Ovary (tissue), 3 donors: Measurements from ENCODE around the gene NACAD.

Experiments
- POLR2A ChIP-seq: fragments of 450-650 bp; IDR thresholded peaks from one replicate; pipeline ENCODE4 v1.6.1; 2017; ENCODE audit warnings: antibody characterized with exemption, mild to moderate bottlenecking, moderate library complexity
- TF ChIP-seq, protein P1 (sequence below), 3 donors: fragments of 450-650 bp in 2 of 3; fragments of 200-600 bp in 1 of 3; IDR thresholded peaks; one replicate each; pipeline versions ENCODE4 v1.5.1 to v1.8.0; 2016 to 2022; ENCODE audit warnings: antibody characterized with exemption in 3 of 3, mild to moderate bottlenecking in 1 of 3
- donor health status: DM: no; HTN: no; CAD: no.

GRCh38 chr7:45125193-45125904 lies 36.6 kb upstream of the NACAD start:
- TF ChIP-seq, protein P1, sequence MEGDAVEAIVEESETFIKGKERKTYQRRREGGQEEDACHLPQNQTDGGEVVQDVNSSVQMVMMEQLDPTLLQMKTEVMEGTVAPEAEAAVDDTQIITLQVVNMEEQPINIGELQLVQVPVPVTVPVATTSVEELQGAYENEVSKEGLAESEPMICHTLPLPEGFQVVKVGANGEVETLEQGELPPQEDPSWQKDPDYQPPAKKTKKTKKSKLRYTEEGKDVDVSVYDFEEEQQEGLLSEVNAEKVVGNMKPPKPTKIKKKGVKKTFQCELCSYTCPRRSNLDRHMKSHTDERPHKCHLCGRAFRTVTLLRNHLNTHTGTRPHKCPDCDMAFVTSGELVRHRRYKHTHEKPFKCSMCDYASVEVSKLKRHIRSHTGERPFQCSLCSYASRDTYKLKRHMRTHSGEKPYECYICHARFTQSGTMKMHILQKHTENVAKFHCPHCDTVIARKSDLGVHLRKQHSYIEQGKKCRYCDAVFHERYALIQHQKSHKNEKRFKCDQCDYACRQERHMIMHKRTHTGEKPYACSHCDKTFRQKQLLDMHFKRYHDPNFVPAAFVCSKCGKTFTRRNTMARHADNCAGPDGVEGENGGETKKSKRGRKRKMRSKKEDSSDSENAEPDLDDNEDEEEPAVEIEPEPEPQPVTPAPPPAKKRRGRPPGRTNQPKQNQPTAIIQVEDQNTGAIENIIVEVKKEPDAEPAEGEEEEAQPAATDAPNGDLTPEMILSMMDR (IDR thresholded peaks at IDR 0.05): no peak
- no peak for TF ChIP-seq POLR2A
